HG02943 (cell line): ENCODE measurements around the gene CAMK2B.

Experiments
- ATAC-seq: cut with Tn5 transposase; IDR thresholded peaks from one replicate; pipeline ENCODE4 v1.9.1; 2021; ENCODE audit warnings: mild to moderate bottlenecking, low read depth, moderate library complexity; ENCODE audit not compliant: unreplicated experiment

CAMK2B gene

DNA sequence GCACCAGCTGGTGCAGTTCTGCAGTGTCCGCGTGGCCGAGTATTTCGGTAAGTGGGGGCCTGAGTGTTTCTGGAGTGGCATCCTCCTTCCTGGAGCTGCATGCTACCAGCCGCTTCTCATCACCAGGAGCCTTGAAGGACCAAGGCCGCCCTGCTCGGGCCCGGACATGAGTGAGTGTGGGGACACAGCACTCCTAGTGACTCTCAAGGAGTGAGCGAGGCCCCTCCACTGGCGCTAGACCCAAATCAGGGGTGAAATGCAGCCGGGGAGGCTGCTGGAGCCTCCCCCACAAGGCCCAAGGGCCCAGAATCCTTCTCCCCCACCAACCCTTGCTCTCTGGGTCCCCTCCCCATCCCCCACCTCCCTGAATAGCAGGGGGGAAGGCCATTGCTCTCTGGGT, 48.0 kb downstream of the CAMK2B start:
- no peak for ATAC-seq

DNA sequence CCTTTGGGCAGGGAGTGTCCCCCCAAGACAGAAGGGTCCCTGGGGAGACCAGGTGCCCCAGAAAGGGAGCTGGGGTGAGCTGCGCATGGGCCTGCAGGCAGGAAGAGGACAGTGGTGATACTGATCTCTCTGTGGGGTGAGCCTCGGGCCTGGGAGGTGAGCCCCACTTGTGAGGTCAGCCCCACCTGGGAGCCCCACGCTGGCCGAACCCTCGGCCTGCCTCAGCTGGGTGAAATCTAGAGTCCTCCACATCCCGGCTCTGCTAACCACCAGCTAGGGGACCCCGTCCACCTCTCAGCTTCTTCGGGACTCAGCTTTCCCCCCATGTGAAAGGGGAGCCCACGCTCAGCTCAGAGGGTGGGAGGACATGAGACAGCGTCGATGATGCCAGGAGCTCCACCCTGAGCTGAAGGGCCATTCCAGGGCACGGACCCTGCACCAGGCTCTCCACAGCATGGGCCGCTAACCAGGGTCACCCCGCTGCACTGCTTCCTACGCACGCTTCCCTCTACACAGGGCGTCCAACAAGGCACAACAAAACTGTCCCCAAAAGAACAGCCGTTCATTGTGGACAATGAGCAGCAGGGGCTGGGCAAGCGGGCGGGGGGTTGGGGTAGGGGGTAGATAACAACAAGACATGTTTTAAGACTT, 48.7 kb downstream of the CAMK2B start:
- ATAC-seq: no peak

DNA sequence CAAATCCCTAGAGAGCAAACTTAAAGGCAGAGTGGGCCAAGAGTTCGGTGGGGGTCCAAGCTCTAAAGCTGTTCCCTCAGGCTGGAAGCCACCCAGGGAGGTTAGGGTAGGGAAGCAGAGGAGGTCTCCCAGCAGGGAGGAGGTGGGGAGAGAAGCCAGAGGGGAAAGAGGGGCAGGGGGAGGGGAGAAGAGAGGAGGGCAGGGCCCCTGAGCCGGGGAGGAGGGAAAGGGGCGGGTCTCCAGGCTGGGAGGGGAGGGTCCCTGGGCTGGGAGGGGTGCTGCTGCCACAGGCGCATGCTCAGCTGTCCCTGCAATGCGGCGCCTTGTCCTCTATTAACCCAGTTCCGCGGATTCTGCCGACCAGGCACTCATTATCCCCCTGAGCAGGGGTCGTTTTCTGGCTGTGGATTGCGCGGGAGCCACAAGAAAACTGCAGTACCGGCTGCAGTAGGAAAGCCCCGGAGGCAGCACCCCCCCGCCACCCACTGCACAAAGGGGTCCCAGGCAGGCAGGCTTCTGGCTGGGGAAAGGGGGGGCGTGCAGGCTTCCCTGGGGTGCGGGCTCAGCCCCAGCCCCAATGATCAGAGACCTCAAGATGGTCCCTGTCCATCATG, 49.3 kb downstream of the CAMK2B start:
- no peak for ATAC-seq

DNA sequence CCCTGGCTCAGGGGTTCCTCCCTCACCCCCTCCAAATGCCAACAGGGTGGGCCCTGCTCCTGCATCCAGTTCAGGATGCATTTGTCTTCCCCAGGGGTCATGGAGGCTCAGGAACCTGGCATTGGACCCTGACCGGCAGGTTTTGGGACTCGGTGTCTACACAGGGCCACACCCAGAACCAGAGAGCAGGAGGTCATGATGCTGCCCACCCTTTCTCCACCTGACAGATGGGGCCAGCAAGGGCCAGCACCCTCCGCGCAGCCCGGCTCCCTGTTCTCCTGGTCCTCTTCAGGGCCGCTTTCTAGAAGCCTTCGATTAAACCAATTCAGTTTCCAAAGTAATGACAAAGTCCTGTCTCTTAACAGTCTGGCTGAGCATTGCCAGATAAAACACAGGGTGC, 50.2 kb downstream of the CAMK2B start:
- ATAC-seq: no peak

DNA sequence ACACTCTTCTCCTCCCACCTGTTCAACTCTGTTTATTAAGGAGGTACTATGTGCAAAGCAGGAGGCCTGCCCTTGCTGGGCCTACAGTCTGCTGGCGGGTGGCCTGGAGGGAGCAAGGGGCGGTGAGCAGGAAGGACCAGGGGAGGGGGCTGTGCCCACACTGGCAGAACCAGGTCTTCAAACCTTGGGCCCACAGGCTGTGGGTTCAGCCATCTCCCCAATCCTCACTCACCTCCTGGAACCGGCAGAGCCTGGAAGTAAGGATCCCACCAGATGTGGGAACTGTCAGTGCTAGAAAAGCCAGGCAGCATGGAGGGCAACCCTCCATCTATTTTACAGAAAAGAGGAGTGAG, 50.8 kb downstream of the CAMK2B start:
- no peak for ATAC-seq

DNA sequence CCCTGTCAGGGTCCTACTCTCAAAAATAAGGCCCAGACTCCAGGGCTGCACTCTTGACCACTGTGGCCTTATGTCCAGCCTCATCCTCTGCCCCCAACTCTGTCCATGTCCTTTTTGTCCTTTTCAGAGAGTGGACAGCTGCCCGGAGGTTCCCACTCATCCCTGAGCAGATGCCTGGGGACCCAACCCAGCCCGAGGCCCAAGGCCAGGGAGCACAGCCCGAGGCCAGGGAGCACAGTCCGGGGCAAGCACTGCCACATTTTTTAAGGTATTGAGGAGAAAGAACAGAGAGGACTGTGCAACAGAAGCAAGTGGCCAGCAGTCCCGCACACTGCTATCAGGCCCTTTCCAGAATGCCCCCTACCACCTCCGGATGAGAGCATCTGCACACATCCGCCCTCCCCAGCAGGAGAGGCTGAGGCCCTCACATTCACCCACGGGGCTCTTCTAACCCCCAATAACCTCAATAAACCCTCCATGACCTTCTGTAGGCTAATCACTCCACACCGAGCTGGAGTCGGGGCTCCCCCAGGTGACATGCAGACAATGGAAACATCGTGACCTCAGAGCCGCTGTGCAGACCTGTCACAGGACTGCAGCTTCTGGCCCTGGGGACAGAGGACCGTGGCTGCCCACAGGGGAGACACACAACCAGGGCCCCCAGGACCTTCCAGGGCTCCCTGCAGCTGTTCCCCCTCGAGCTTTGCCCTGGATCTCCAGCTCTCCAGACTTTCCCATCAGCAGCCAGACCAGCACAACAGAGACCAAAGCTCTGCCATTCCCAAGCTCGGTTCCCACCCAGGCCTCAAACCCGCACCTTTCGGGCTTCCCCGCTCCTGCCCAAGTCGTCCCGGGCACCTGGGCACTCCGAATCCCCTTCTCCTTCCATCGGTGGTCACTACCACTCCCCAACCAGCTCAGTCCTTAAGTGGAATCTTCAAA, 51.4 kb downstream of the CAMK2B start:
- ATAC-seq: no peak

DNA sequence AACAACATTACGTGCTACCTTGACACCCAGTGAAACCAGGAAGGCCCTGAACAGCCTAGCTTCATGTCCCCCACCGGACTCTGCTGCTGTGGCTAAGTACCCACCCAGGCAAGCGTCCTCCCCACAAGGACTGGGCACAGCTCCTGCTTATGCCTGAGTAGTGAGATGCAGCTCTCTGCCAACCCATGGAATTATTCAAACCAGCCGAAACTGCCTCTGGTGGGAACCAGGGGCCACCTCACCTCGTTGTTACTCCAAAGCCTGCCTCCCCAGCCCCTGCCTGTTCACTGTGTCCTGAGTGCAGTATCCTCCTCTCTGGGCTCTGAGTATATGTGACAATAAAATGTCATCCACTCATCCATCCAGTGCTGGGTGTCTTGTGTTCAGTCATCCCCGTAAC, 52.4 kb downstream of the CAMK2B start:
- no peak for ATAC-seq

DNA sequence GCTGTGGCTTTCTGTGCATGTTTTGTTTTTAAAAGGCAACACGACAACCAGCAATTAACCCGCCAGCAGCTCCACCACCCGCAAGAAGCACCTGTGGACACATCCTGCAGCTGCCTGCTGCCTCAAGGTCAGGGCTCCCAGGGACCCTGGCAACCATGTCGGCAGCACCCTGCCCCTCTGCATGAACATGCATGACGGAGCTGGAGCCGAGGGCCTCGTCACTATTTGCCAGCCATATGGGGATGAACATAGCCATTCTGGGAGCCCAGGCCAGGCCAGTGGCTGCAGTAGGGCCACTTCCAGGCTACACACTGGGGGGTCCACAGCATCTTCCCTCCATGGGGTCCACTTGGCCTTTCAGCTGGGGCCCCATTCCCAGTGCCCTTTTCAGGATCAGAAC, 52.9 kb downstream of the CAMK2B start:
- no peak for ATAC-seq

DNA sequence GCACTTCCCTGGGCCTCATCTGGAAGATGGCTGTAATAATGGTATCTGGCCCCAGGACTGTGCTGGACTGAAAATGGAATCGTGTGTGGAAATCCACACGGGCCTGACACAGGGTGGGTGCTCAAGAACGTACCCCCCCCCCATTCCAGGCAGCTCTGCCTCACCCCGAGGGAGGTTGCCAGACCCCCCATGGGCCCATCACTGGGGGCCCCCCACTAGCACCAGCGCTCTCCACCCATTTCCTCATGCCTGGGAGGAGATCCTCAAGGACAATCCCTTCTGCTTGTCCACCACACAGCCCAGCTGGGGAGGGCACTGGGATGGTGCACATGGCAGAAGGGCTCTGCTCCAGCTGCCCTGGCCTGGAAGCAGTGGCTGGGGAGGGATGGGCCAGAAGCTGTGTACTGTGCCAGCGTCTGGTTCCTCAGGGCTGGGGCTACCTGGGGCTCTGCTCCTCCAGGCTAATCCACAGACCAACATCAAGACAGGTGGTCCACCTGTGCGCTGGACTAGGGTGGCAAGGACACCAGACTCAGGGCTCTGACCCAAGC, 55.4 kb downstream of the CAMK2B start:
- ATAC-seq: no peak

DNA sequence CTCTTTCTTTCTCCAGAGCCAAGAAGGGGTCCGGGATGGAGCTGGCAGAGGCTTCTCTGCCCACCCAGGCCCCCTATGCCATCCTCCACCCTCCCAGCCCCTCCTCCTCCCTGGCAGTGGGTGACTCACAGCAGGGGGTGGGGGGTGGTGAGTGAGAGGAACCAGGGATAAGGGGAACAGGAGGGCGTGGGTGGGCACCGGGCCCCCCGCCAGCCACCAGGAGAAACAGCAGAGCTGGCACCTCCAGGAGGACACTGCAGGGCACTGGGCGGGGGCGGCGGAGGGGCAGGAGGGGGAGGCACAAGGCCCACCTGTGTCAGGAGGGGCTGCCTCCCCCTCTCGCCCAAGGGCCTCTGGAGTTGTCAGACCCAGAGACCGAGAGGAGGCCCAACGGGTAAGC, 56.0 kb downstream of the CAMK2B start:
- ATAC-seq: no peak

DNA sequence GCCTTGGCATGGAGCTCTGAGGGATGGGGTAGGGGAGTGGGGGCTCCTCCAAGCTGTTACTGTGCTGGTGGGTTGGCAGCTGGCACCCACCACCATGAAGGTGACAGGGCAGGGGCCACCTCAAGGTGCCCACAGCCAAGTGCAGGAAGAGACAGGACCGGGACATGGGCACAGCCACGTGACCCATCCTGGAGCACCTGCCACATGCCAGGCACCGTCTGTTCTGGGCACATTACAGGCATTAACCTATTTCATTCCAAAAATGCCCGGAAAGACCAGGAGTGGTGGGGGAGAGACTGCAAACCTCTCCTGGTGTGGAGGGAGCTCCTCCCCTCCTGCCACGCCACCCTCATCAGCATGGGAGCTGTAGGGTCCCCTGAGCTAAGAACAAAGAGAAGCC, 56.7 kb downstream of the CAMK2B start:
- no peak for ATAC-seq

DNA sequence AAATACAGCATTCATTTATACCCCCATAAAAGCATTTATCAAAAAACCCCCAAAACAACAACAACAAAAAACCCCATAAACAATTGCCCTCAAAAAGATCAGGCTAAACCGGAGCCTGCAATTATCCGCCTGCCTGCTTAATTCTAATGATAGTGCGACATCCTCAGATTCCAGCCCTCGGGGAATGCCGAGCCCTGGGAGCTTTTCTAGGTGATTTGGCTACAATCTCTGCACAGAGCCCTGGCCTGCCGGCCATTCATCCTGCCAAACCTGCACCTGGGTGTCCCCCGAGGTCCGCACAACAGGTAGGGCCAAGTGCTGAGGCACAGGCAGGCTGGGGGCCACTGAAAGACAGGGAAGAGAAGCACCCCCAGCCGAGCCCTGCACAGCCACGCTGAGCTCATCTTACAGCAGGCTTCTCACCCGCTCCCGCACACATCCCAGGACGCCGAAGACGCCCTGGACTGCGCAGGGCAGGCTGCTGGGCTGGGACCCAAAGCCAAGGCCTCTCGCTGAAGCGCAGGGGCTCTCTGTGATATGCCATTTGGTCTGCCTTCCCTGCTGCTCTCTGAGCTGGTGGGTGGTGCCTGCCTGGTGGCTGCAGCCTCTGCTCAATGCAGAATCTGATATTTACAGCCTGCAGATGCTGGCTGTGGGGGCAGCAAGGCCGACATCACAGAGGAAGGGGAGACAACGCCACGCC, 57.5 kb downstream of the CAMK2B start:
- ATAC-seq: no peak

DNA sequence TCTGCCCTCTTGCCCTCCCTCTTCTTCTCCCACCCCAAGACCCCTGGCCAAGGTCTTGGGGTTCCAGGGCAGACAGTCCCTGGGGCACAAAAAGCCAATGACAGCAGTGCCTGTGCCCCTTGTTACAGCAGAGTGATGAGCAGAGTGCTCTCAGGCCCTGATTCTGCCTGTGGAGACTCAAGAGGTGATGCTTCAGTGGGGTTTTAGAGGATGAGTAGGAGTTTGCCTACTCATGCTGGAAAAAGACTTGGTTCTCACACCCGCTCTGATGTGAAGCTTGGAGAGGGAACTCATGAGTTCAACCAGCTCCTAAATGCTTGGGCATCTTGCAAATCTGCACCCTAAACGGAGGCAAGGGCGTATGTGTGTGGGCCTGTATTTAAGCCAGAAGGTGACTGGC, 58.2 kb downstream of the CAMK2B start:
- no peak for ATAC-seq

DNA sequence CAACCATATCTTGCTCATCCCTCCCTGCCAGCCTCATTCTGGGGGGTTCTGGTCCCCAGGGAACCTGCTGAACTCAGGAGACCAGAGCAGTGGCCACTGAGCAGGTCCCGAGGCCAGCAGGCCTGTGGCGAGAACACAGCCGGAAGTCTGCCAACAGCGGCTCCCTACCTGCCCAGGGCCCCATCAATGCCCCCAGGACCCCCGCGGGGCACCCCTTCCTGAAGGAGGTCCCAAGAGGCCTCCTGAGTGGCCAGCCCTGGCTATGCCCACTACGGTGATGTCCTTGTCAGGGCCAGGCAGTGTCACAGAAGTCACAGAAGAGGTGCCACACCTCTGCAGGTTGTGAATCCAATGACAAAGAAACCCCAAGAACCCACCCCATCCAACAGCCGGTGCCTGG, 58.9 kb downstream of the CAMK2B start:
- ATAC-seq: no peak

DNA sequence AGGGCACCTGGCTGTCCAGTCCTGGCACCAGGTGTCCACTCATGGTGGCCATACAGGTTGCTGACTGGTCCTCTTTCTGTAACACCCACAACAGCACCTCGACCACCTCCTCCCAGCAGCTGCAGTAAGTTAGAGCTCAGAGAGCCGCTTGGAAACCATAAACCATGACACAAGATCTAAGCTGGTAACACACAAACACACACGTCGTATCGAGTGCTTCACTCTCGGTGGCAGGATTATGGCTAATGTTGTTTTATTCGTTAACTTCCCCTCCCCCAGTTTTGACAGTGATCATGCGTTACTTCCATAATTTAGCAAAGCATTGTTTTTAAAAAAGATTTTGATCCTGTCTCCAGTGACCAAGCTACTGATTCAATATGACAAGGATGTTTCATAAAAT, 59.7 kb downstream of the CAMK2B start:
- ATAC-seq: no peak

DNA sequence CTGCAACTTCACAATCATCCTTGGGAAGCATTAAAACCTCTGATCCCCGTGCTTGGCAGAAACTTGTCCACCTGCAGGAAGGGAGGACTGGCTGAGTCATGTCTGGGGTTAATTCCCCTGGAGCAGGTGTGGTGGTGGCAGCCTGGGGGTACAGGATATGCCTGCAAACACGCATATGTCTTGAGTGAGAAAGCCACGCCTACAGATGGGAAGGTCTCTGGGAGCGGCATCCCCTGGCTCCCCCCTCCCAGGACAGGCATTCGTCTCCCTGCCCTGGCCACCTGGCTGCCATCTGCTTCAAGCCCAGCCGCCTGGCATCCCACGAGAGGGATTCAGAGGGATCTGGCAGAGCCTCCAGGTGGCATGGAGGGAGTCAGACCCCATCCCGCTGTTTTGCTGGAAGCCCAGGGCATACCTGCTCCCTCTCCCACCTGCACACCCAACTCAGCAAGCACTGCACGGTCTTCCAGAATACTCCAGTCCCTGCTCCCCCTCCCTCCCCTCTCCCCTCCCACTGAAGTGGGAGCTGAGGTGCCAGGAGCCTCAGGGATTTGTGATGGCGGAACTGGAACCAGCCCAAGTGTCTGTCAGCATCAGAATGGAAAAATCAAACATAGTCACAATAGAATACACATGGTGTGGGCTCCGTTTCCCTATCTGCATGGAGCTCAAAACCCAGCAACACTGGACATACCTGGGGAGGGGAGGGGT, 61.0 kb downstream of the CAMK2B start:
- no peak for ATAC-seq

DNA sequence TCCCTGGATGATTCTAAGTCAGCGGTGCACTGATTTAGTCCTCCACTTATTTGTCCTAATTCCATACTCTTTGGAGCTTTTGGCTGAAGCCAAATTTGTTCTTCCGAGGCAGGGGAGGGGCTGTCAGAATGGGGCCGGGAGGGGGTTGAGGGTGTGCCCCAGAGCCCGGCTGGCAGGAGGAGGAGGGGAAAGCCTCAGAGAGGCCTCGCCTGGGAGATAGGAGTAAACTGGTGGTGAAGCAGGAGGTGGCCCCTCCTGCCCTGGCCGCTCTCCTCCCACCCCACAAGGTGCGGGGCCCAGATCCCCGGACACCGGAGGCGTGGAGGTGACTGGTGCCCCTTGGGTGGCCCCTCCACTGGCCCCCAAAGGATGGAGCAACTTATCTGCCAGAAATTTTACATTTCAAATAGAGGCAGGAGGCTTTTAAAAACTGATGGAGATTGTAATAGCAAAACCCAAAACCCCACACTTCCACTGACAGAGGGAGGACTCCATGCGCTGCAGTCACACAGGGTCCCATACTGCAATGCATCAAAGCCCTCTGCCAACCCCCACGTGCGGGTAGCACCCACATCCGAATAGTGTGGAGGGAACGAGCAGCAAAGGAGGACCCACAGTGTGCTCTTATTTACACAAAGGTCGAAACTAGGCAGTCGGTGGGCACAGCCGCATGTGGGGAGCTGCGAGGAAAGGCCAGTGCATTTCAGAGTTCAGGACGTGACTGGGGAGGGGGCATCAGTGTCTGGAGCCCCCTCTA, 61.9 kb downstream of the CAMK2B start:
- ATAC-seq: no peak

DNA sequence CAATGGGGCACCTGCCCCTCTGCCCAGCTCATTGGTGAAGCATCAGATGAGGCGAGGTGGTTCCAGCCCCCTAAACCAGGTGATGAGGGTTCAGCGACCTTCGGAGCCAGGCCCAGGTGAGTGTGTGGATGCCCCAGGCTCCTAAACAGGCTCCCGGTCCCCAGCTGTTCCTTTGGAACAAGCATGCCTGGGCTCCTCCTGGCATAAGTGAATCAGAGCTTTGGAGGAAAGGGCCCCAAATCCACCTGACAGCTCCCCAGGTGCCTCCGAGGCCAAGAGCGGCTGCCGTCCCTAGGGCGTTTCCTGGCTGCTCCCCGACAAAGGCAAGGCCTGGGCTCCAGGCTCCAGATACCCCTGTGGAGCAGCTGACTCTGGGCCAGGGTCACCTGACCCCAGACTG, 63.4 kb downstream of the CAMK2B start:
- no peak for ATAC-seq

DNA sequence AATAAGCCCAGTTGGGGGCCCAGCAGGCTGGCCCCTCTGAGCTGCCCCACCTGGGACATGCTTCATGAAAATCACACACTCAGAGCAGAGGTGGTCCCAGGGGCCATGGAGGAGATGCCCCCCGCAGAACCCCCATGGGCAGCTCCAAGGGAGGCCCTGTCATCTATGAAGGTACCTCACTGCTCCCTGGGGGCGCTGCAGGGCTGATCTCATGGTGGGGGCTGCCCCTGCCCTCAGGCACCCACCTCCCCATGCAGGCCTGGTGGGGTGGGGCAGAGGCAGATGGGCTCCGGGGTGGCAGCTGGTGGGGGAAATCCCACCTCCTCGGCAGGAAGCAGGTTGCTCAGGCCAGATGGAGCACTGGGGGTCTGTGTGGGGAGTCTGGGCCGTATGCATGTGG, 64.2 kb downstream of the CAMK2B start:
- ATAC-seq: no peak
